Vagina (tissue), 2 donors: ENCODE results near the gene MRPL27. TPM values are rescaled to one million over a fixed set of nuclear protein-coding genes. Genes with fewer than 3 reads are reported as not detected.

Experiments used
- DNase-seq, 2 donors: peaks; one replicate each; pipeline ENCODE4 v3.0.0-alpha.2; 2017; ENCODE audit errors: extremely low spot score in 2 of 2
- H3K27ac ChIP-seq: fragments of 200-600 bp; sonication (generic); one replicate; pipeline ENCODE4 v1.5.1; 2019
- H3K27me3 ChIP-seq: fragments of 200-600 bp; sonication (generic); one replicate; pipeline ENCODE4 v1.5.1; 2019
- H3K36me3 ChIP-seq, 2 donors: fragments of 200-600 bp; sonication (generic); one replicate each; pipeline ENCODE4 v1.5.1; 2017 to 2019
- H3K4me1 ChIP-seq: fragments of 200-600 bp; sonication (generic); one replicate; pipeline ENCODE4 v1.5.1; 2019
- H3K4me3 ChIP-seq, 2 donors: fragments of 200-600 bp; sonication (generic); 1 replicate in 1 of 2; 2 replicates in 1 of 2; pipeline ENCODE4 v1.5.1; 2016 to 2019
- H3K9me3 ChIP-seq: fragments of 200-600 bp; sonication (generic); one replicate; pipeline ENCODE4 v1.5.1; 2019
- POLR2A ChIP-seq, 2 donors: fragments of 450-650 bp; IDR thresholded peaks; one replicate each; pipeline ENCODE4 v1.6.1; 2017; ENCODE audit warnings: antibody characterized with exemption in 2 of 2, mild to moderate bottlenecking in 2 of 2, moderate library complexity in 2 of 2
- POLR2AphosphoS5 ChIP-seq, 2 donors: sonication (generic); formaldehyde crosslinking; IDR thresholded peaks; one replicate each; pipeline ENCODE4 v1.9.0; 2017; ENCODE audit warnings: antibody characterized with exemption in 2 of 2, mild to moderate bottlenecking in 2 of 2, low read depth in 1 of 2; ENCODE audit not compliant: insufficient read depth in 1 of 2
- intact Hi-C: fragments of 100-400 bp; cut with DNase I; formaldehyde crosslinking; loops from one replicate; pipeline ENCODE4 v1.15.1; 2023
- total RNA-seq: library from RNA; depleted of rRNA; stranded (reverse); fragments of >200 nt; gene quantifications from one replicate; pipeline ENCODE4 v1.2.3, GENCODE V29; 2016
- TF ChIP-seq, protein P1 (sequence below), 3 experiments: fragments of 450-650 bp in 2 of 3; fragments of 200-600 bp in 1 of 3; sonication (generic) in 1 of 3; IDR thresholded peaks; one replicate each; pipeline ENCODE4 v1.5.1; 2017 to 2019; ENCODE audit warnings: antibody characterized with exemption in 3 of 3, mild to moderate bottlenecking in 2 of 3, moderate library complexity in 2 of 3

The MRPL27 gene
- total RNA-seq, 1 donor from 2014 or later: 41.7 TPM

DNA sequence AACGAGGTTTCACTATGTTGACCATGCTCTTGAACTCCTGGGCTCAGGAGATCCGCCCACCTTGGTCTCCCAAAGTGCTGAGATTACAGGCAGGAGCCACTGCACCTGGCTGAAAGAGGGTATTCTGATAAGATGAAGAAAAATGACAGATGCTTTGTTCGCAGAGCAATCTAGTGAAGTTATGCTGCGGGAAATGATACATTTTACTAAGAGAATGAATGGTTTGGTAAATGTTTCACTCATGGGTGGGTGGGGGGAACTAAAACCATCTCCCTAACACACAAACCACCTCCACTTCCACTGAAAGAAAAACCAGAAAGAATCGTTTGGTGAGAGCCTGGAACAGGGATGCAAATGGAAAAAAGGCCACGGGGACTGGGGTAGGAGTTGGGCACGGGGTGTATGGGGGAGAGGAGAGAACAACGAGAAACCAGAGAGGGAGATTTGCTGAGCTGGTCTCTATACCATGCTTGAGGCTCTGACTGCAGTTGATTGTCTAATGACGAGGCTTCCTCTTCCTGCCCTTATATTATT, 46.1 kb downstream of the MRPL27 start:
- Histone ChIP-seq H3K9me3 (no peaks in the 10 kb centered on the region), H3K27ac (no peak overlapping the region), H3K4me3 (no peak overlapping the region), H3K4me1 (no peaks in the 10 kb centered on the region), H3K36me3 (no peaks in the 10 kb centered on the region), H3K27me3 (no peaks in the 10 kb centered on the region)
- no peak for TF ChIP-seq POLR2A (IDR thresholded peaks at IDR 0.05)
- TF ChIP-seq, protein P1, sequence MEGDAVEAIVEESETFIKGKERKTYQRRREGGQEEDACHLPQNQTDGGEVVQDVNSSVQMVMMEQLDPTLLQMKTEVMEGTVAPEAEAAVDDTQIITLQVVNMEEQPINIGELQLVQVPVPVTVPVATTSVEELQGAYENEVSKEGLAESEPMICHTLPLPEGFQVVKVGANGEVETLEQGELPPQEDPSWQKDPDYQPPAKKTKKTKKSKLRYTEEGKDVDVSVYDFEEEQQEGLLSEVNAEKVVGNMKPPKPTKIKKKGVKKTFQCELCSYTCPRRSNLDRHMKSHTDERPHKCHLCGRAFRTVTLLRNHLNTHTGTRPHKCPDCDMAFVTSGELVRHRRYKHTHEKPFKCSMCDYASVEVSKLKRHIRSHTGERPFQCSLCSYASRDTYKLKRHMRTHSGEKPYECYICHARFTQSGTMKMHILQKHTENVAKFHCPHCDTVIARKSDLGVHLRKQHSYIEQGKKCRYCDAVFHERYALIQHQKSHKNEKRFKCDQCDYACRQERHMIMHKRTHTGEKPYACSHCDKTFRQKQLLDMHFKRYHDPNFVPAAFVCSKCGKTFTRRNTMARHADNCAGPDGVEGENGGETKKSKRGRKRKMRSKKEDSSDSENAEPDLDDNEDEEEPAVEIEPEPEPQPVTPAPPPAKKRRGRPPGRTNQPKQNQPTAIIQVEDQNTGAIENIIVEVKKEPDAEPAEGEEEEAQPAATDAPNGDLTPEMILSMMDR (IDR thresholded peaks at IDR 0.05): no peak
- no peak for TF ChIP-seq POLR2AphosphoS5 (IDR thresholded peaks at IDR 0.05; ENCODE audit: insufficient read depth in 1 of 2, low read depth in 1 of 2)
- DNase-seq: no peak
- intact Hi-C loops: no loop called here

DNA sequence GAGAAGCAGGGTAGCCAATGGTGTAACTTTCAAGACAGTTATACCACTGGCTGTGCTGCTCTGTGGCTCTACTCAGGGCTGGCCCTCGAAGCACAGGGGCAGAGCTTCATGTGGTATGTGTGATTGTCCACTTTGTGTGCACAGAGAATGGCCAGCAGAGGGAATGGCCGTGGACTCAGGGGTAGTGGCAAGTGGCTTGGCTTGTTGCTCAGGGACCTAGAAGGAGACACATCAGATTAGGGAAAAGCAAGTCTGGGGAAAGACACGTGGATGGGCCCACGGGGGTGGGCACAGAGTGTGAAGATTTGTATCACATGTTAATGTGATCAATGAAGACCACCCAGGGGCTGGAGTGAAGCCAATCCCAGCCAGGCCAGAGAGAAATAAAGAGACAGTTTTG, 47.1 kb downstream of the MRPL27 start:
- no peak overlapping the region for H3K27ac ChIP-seq
- intact Hi-C loops: no loop called here
- no peak for TF ChIP-seq POLR2A (IDR thresholded peaks at IDR 0.05)

GRCh38 chr17:50323060-50323459, 49.9 kb downstream of the MRPL27 start:
- peaks cover 14% of the 10 kb centered on the region for H3K4me1 ChIP-seq
- no peaks in the 10 kb centered on the region for H3K9me3 ChIP-seq
- H3K36me3 ChIP-seq: no peaks in the 10 kb centered on the region
- intact Hi-C loops: no loop called here
- no peak overlapping the region for H3K27ac ChIP-seq
- H3K4me3 ChIP-seq: no peak overlapping the region
- TF ChIP-seq, protein P1 (IDR thresholded peaks at IDR 0.05): no peak
- TF ChIP-seq POLR2AphosphoS5 (IDR thresholded peaks at IDR 0.05; ENCODE audit: insufficient read depth in 1 of 2, low read depth in 1 of 2): no peak
- no peak for TF ChIP-seq POLR2A (IDR thresholded peaks at IDR 0.05)
- H3K27me3 ChIP-seq: no peaks in the 10 kb centered on the region
- no peak for DNase-seq

More for the DNA sequence above, 47.1 kb downstream of the MRPL27 start:
- no peaks in the 10 kb centered on the region for H3K4me1 ChIP-seq
- no peak for DNase-seq
- H3K4me3 ChIP-seq: no peak overlapping the region
- H3K9me3 ChIP-seq: no peaks in the 10 kb centered on the region
- no peaks in the 10 kb centered on the region for H3K36me3 ChIP-seq
- H3K27me3 ChIP-seq: no peaks in the 10 kb centered on the region

GRCh38 chr17:50322271-50322670, 50.7 kb downstream of the MRPL27 start:
- intact Hi-C loops: no loop called here
- no peak for DNase-seq
- Histone ChIP-seq H3K27ac (no peak overlapping the region), H3K27me3 (no peaks in the 10 kb centered on the region), H3K4me1 (peaks cover 18% of the 10 kb centered on the region), H3K36me3 (no peaks in the 10 kb centered on the region), H3K4me3 (no peak overlapping the region), H3K9me3 (no peaks in the 10 kb centered on the region)
- TF ChIP-seq POLR2A (IDR thresholded peaks at IDR 0.05) (no peak), POLR2AphosphoS5 (IDR thresholded peaks at IDR 0.05; ENCODE audit: insufficient read depth in 1 of 2, low read depth in 1 of 2) (no peak)
- TF ChIP-seq, protein P1 (IDR thresholded peaks at IDR 0.05): no peak

DNA sequence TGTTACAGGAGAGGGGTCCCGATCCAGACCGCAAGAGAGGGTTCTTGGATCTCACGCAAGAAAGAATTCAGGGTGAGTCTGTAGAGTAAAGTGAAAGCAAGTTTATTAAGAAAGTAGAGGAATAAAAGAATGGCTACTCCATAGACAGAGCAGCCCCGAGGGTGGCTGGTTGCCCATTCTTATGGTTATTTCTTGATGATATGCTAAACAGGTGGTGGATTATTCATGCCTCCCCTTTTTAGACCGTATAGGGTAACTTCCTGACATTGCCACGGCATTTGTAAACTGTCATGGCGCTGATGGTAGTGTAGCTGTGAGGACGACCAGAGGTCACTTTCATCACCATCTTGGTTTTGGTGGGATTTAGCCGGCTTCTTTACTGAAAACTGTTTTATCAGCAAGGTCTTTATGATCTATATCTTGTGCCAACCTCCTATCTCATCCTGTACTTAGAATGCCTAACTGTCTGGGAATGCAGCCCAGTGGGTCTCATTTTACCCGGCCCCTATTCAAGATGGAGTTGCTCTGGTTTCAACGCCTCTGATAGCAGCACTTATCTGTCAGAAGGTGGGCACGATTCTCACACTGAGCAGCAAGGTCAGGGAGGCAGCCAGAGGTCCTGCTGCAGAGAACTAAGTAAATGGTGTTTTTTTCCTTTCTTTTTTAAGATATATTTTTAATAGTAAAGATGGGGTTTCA, 53.5 kb downstream of the MRPL27 start:
- H3K4me3 ChIP-seq: peak overlapping the region in 1 of 2 donors; percentile 15
- peak overlapping the region; percentile 30 for H3K27ac ChIP-seq
- TF ChIP-seq, protein P1 (IDR thresholded peaks at IDR 0.05): no peak
- TF ChIP-seq POLR2AphosphoS5 (IDR thresholded peaks at IDR 0.05; ENCODE audit: insufficient read depth in 1 of 2, low read depth in 1 of 2): no peak
- no peak for TF ChIP-seq POLR2A (IDR thresholded peaks at IDR 0.05)
- intact Hi-C loops: no loop called here
- no peaks in the 10 kb centered on the region for H3K9me3 ChIP-seq
- no peaks in the 10 kb centered on the region for H3K36me3 ChIP-seq
- no peaks in the 10 kb centered on the region for H3K27me3 ChIP-seq
- H3K4me1 ChIP-seq: peaks cover 18% of the 10 kb centered on the region
- DNase-seq: no peak
